Mesendoderm (in vitro differentiated cells): ENCODE data around the gene PIGL.

ENCODE experiments used
- DNase-seq: peaks from one replicate; pipeline ENCODE4 v3.0.0; 2013
- H2AK5ac ChIP-seq: 2 replicates; pipeline ENCODE4 v1.6.1; 2013; ENCODE audit warnings: low read length, inconsistent platforms
- H2BK120ac ChIP-seq: 2 replicates; pipeline ENCODE4 v1.6.1; 2013; ENCODE audit warnings: low read depth, mild to moderate bottlenecking, low read length, moderate library complexity, mixed read lengths
- H2BK15ac ChIP-seq: replicated peaks from 2 replicates; pipeline ENCODE4 v1.6.1; 2013; ENCODE audit warnings: low read depth, mild to moderate bottlenecking, moderate library complexity
- H2BK5ac ChIP-seq: 2 replicates; pipeline ENCODE4 v1.6.1; 2013; ENCODE audit warnings: low read length, inconsistent platforms
- H3K18ac ChIP-seq: 2 replicates; pipeline ENCODE4 v1.6.1; 2013; ENCODE audit warnings: mild to moderate bottlenecking, low read length, mixed read lengths
- H3K23ac ChIP-seq: one replicate; pipeline ENCODE4 v1.6.1; 2013; ENCODE audit warnings: low read length
- H3K27ac ChIP-seq: 2 replicates; pipeline ENCODE4 v1.5.1; 2013; ENCODE audit warnings: low read depth, mild to moderate bottlenecking, inconsistent platforms, low read length, moderate library complexity
- H3K27me3 ChIP-seq: 2 replicates; pipeline ENCODE4 v1.6.1; 2013; ENCODE audit warnings: low read length, control low read depth, mild to moderate bottlenecking, inconsistent platforms; ENCODE audit not compliant: insufficient read depth, poor library complexity
- H3K36me3 ChIP-seq: 2 replicates; pipeline ENCODE4 v1.6.1; 2013; ENCODE audit warnings: low read length, inconsistent platforms; ENCODE audit not compliant: control insufficient read depth, insufficient read depth
- H3K4ac ChIP-seq: one replicate; pipeline ENCODE4 v1.6.1; 2013; ENCODE audit warnings: low read depth, mild to moderate bottlenecking, low read length, moderate library complexity
- H3K4me1 ChIP-seq: 2 replicates; pipeline ENCODE4 v1.6.1; 2013; ENCODE audit warnings: low read depth, low read length, inconsistent platforms; ENCODE audit not compliant: control insufficient read depth
- H3K4me2 ChIP-seq: 2 replicates; pipeline ENCODE4 v1.6.1; 2013; ENCODE audit warnings: low read length
- H3K4me3 ChIP-seq: 2 replicates; pipeline ENCODE4 v1.5.1; 2013; ENCODE audit warnings: mild to moderate bottlenecking, low read length
- H3K56ac ChIP-seq: one replicate; pipeline ENCODE4 v1.6.1; 2013; ENCODE audit warnings: low read length
- H3K79me1 ChIP-seq: 2 replicates; pipeline ENCODE4 v1.6.1; 2013; ENCODE audit warnings: low read length, inconsistent platforms
- H3K79me2 ChIP-seq: 2 replicates; pipeline ENCODE4 v1.6.1; 2013; ENCODE audit warnings: mild to moderate bottlenecking, low read length; ENCODE audit not compliant: control insufficient read depth, insufficient read depth
- H3K9ac ChIP-seq: 2 replicates; pipeline ENCODE4 v1.6.1; 2013; ENCODE audit warnings: low read length, inconsistent platforms
- H4K5ac ChIP-seq: one replicate; pipeline ENCODE4 v1.6.1; 2013; ENCODE audit warnings: low read length
- H4K8ac ChIP-seq: one replicate; pipeline ENCODE4 v1.6.1; 2013; ENCODE audit warnings: low read depth, mild to moderate bottlenecking, control low read depth, low read length, moderate library complexity
- WGBS: extraction: QIAGEN DNeasy Blood & Tissue Kit; methylation state at CpG from one replicate; pipeline ENCODE4 v1.1.7; 2013; ENCODE audit warnings: low lambda C conversion rate, missing lambda C conversion rate; ENCODE audit not compliant: insufficient coverage; ENCODE audit errors: extremely low coverage; 5-methylcytosine and 5-hydroxymethylcytosine counted together

PIGL gene

DNA sequence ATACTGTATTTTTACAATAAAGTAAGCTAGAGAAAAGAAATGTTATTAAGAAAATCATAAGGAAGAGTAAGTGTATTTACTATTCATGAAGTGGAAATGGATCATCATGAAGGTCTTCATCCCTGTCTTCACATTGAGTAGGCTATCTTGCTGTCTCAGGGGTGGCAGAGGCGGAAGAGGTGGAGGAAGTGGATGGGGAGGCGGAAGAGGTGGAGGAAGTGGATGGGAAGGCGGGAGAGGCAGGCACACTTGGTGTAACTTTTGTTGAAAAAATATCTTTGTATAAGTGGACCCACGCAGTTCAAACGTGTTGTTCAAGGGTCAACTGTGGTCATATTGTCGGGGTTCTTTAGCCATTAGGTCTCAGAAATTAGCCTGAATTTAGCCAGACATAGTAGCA, 50.2 kb downstream of the PIGL start:
- H3K79me1 ChIP-seq = no peaks in the 10 kb centered on the region
- no CpG with 5 or more reads among the region's 6 CpGs for WGBS
- no peak overlapping the region for H3K4me3 ChIP-seq
- H2BK120ac ChIP-seq = no peak overlapping the region
- H3K9ac ChIP-seq = no peak overlapping the region
- no peaks in the 10 kb centered on the region for H3K36me3 ChIP-seq
- H3K18ac ChIP-seq = no peak overlapping the region
- DNase-seq = no peak
- H3K4me1 ChIP-seq = no peaks in the 10 kb centered on the region
- no peaks in the 10 kb centered on the region for H3K79me2 ChIP-seq
- no peak overlapping the region for H3K56ac ChIP-seq
- no peak overlapping the region for H3K4ac ChIP-seq
- H3K27me3 ChIP-seq = no peaks in the 10 kb centered on the region
- no peak overlapping the region for H3K4me2 ChIP-seq
- no peak overlapping the region for H2BK5ac ChIP-seq
- no peak overlapping the region for H2AK5ac ChIP-seq
- H4K5ac ChIP-seq = no peak overlapping the region
- H3K27ac ChIP-seq = no peak overlapping the region
- no peak overlapping the region for H2BK15ac ChIP-seq
- H4K8ac ChIP-seq = no peak overlapping the region
- no peak overlapping the region for H3K23ac ChIP-seq

DNA sequence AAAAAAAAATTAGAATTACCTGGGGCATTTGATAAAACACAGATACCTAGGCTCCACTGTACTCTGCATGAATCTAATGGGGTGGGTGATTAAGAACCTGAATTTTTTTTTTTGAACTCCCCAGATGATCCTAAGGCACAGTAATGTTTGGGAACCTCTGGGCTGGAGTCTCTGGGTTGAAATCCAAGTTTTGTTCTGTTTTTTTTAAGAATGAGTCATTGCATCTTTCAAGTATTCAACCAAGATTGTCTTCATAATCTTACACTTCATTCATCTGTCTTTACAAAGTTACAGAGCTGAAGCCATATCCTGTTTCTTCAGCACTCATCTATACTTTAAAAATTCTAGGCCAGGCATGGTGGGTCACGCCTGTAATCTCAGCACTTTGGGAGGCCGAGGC, 52.6 kb downstream of the PIGL start:
- Histone ChIP-seq H4K5ac (no peak overlapping the region), H2BK15ac (no peak overlapping the region), H4K8ac (no peak overlapping the region), H3K4me3 (no peak overlapping the region), H2BK5ac (no peak overlapping the region), H3K27me3 (no peaks in the 10 kb centered on the region), H2BK120ac (no peak overlapping the region), H3K4me2 (no peak overlapping the region), H3K56ac (no peak overlapping the region), H3K79me2 (no peaks in the 10 kb centered on the region), H3K18ac (no peak overlapping the region), H3K4me1 (no peaks in the 10 kb centered on the region), H3K9ac (no peak overlapping the region), H3K36me3 (no peaks in the 10 kb centered on the region), H3K27ac (no peak overlapping the region), H2AK5ac (no peak overlapping the region), H3K4ac (no peak overlapping the region), H3K23ac (no peak overlapping the region), H3K79me1 (no peaks in the 10 kb centered on the region)
- no peak for DNase-seq
- whole genome bisulfite sequencing = no CpG with 5 or more reads among the region's 2 CpGs

DNA sequence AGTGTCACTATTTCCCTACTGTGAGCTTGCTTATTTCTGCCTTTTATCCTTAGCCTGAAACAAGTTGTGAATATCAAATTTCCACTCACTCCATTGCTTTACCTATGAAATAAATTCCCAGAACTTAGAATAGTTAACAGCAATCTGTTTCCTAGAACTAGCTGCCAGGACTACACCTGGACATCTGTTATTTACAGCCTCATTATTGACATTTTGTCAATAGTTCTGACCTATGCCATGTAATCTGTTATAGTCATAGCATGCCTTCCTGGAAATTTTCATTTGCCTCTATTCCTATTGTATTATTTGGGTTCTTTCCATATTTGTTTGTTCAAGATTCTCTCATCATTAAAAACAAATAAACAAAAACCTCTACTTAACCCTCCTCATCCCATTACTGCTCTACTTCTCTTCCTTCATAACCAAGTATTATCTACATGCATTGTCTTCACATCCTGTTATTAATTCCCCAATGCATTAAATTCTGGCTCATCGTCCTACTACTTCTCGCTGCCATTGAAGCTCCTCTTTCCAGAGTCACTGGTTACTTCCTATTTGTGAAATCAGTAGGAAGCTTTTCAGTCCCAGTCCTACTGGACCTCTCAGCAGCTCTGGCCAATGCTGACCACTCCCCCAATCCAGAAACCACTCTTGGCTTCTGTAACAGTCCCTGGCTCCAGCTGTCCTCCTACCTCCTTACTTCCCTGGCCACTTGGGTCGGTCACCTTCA, 55.3 kb downstream of the PIGL start:
- Histone ChIP-seq H2BK5ac (no peak overlapping the region), H3K27me3 (no peaks in the 10 kb centered on the region), H3K23ac (no peak overlapping the region), H2AK5ac (no peak overlapping the region), H2BK15ac (no peak overlapping the region), H3K79me2 (no peaks in the 10 kb centered on the region), H3K4me1 (no peaks in the 10 kb centered on the region), H4K8ac (no peak overlapping the region), H3K4me2 (no peak overlapping the region), H3K4ac (no peak overlapping the region), H3K79me1 (no peaks in the 10 kb centered on the region), H3K9ac (no peak overlapping the region), H3K27ac (no peak overlapping the region), H2BK120ac (no peak overlapping the region), H3K18ac (no peak overlapping the region), H3K56ac (no peak overlapping the region), H4K5ac (no peak overlapping the region), H3K36me3 (no peaks in the 10 kb centered on the region), H3K4me3 (no peak overlapping the region)
- no CpG with 5 or more reads among the region's 3 CpGs for WGBS
- DNase-seq = no peak

DNA sequence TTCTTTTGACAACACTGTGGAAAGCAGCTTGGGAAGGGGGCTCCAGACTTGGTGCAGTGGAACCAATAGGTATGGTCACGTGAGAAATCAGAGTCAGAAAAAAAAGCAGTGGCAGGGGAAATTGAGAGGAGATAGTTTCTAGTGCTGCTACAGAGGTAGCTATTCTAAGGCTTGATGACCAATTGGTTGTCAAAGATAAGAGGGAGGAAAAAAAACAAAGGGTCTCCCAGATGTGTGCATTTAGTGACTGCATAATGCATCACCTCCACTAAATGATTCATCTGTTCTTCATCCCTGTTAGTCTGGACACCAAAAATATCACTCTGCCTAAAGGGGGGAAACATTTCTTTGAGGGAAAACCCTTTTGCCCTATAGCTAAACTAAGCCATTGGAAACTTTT, 56.5 kb downstream of the PIGL start:
- H3K4ac ChIP-seq = no peak overlapping the region
- H4K8ac ChIP-seq = no peak overlapping the region
- no peak overlapping the region for H3K4me3 ChIP-seq
- H3K79me1 ChIP-seq = no peaks in the 10 kb centered on the region
- H3K18ac ChIP-seq = no peak overlapping the region
- no peak overlapping the region for H3K4me2 ChIP-seq
- H2BK5ac ChIP-seq = no peak overlapping the region
- no peak overlapping the region for H2AK5ac ChIP-seq
- H3K4me1 ChIP-seq = no peaks in the 10 kb centered on the region
- no peak overlapping the region for H3K23ac ChIP-seq
- no peak overlapping the region for H2BK120ac ChIP-seq
- H3K56ac ChIP-seq = no peak overlapping the region
- H3K27me3 ChIP-seq = no peaks in the 10 kb centered on the region
- no peaks in the 10 kb centered on the region for H3K79me2 ChIP-seq
- H3K9ac ChIP-seq = no peak overlapping the region
- H3K27ac ChIP-seq = no peak overlapping the region
- WGBS = no CpG with 5 or more reads among the region's 1 CpG
- no peak overlapping the region for H2BK15ac ChIP-seq
- H3K36me3 ChIP-seq = no peaks in the 10 kb centered on the region
- no peak overlapping the region for H4K5ac ChIP-seq
- DNase-seq = no peak

DNA sequence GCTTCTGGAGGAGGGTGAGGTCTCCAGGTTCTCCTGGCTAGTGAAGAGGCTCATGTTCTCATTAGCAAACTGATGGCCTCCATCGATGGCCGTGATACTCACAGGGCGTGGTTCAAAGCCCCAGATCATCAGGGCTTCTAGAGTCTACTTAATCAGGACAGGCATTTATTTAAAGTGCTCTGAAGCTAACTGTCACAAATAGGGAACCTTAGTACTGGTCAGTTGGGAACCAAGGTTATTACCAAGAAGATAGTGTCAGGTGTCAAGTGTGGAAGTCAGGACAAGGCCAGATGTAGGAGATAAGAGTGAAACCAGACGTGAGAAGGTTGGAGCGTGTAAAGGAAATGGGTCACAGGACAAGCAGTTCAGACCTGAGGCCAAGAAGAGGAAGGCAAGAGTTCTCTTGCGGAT, 56.9 kb downstream of the PIGL start:
- H3K27me3 ChIP-seq = no peaks in the 10 kb centered on the region
- H4K8ac ChIP-seq = no peak overlapping the region
- no peaks in the 10 kb centered on the region for H3K79me1 ChIP-seq
- no peak overlapping the region for H3K23ac ChIP-seq
- no peaks in the 10 kb centered on the region for H3K36me3 ChIP-seq
- no peak for DNase-seq
- no peak overlapping the region for H4K5ac ChIP-seq
- H3K27ac ChIP-seq = no peak overlapping the region
- no peak overlapping the region for H2AK5ac ChIP-seq
- no CpG with 5 or more reads among the region's 6 CpGs for WGBS
- H3K4me2 ChIP-seq = no peak overlapping the region
- no peaks in the 10 kb centered on the region for H3K79me2 ChIP-seq
- no peak overlapping the region for H3K4ac ChIP-seq
- H3K4me1 ChIP-seq = no peaks in the 10 kb centered on the region
- H3K4me3 ChIP-seq = no peak overlapping the region
- H3K9ac ChIP-seq = no peak overlapping the region
- no peak overlapping the region for H2BK15ac ChIP-seq
- H3K18ac ChIP-seq = no peak overlapping the region
- no peak overlapping the region for H3K56ac ChIP-seq
- H2BK5ac ChIP-seq = no peak overlapping the region
- H2BK120ac ChIP-seq = no peak overlapping the region

DNA sequence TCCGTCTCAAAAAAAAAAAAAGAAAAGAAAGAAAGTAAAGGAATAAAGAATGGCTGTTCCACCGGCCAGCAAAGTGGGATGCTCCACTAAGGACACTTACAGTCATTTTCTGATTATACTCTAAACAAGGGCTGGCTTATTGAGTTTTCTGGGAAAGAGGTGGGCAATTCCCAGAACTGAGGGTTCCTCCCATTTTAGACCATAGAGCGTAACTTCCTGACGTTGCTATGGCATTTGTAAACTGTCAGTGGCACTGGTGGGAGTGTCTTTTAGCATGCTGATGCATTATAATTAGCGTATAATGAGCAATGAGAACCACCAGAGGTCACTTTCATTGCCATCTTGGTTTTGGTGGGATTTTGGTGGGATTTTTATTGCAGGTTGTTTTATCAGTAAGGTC, 58.0 kb downstream of the PIGL start:
- H3K36me3 ChIP-seq = no peaks in the 10 kb centered on the region
- no peak overlapping the region for H2BK5ac ChIP-seq
- no peaks in the 10 kb centered on the region for H3K4me1 ChIP-seq
- H2AK5ac ChIP-seq = no peak overlapping the region
- H3K27me3 ChIP-seq = no peaks in the 10 kb centered on the region
- no peak overlapping the region for H3K4me2 ChIP-seq
- no peak for DNase-seq
- H4K5ac ChIP-seq = no peak overlapping the region
- no peak overlapping the region for H3K27ac ChIP-seq
- no peak overlapping the region for H4K8ac ChIP-seq
- H3K56ac ChIP-seq = no peak overlapping the region
- H3K79me2 ChIP-seq = no peaks in the 10 kb centered on the region
- no peak overlapping the region for H2BK15ac ChIP-seq
- no peak overlapping the region for H2BK120ac ChIP-seq
- no peak overlapping the region for H3K9ac ChIP-seq
- H3K4ac ChIP-seq = no peak overlapping the region
- no CpG with 5 or more reads among the region's 5 CpGs for WGBS
- H3K4me3 ChIP-seq = no peak overlapping the region
- no peak overlapping the region for H3K23ac ChIP-seq
- no peak overlapping the region for H3K18ac ChIP-seq
- no peaks in the 10 kb centered on the region for H3K79me1 ChIP-seq
